Lower leg skin (tissue), 3 donors: Measurements from ENCODE around the gene DLGAP4.

ENCODE experiments used
- POLR2A ChIP-seq, 2 donors: fragments of 450-650 bp; IDR thresholded peaks; one replicate each; pipeline ENCODE4 v1.6.1; 2016 to 2017; ENCODE audit warnings: antibody characterized with exemption in 2 of 2, mild to moderate bottlenecking in 1 of 2, moderate library complexity in 1 of 2
- TF ChIP-seq, protein P1 (sequence below), 3 donors: fragments of 450-650 bp; IDR thresholded peaks; one replicate each; pipeline ENCODE4 v1.5.1; 2016; ENCODE audit warnings: antibody characterized with exemption in 3 of 3, mild to moderate bottlenecking in 3 of 3, moderate library complexity in 2 of 3

DNA sequence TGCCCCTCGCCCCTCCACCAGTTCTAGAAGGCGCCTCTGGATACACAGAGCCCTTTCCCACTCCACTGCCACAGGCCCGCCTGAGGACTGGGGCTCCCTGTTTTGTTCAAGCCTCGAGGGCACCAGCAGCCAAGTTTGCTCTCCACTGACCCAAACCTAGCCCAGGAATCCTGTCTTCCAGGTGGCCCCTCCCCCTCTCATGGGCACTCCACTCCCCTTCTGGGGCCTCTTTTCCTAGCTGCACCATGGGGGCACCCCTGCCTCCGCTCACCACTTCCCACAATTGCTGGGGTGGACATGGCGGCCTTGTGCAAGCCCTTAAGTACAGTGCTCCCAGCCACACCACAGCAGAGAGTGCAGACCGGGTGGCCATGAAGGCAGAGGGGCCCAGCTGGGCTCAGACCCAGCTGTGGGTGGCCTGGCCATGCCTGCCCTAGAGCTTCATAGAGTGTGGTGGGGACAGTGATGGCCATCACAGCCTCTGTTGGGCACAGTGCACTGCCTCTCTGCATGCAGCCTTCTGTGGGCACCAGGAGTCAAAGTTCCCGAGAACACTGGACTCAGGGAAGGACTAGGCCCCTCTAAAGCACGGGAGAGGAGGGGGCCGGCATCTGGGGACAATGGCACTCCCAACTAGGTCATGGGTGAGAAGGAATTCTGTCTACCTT is 236.5 kb downstream of the DLGAP4 start:
- TF ChIP-seq, protein P1, sequence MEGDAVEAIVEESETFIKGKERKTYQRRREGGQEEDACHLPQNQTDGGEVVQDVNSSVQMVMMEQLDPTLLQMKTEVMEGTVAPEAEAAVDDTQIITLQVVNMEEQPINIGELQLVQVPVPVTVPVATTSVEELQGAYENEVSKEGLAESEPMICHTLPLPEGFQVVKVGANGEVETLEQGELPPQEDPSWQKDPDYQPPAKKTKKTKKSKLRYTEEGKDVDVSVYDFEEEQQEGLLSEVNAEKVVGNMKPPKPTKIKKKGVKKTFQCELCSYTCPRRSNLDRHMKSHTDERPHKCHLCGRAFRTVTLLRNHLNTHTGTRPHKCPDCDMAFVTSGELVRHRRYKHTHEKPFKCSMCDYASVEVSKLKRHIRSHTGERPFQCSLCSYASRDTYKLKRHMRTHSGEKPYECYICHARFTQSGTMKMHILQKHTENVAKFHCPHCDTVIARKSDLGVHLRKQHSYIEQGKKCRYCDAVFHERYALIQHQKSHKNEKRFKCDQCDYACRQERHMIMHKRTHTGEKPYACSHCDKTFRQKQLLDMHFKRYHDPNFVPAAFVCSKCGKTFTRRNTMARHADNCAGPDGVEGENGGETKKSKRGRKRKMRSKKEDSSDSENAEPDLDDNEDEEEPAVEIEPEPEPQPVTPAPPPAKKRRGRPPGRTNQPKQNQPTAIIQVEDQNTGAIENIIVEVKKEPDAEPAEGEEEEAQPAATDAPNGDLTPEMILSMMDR (IDR thresholded peaks at IDR 0.05) = no peak
- TF ChIP-seq POLR2A (IDR thresholded peaks at IDR 0.05) = no peak
